ENCODE results near the gene PRKAR1A.

- TF ChIP-seq CTCF (IDR thresholded peaks at IDR 0.05) (no peak), POLR2A (IDR thresholded peaks at IDR 0.05) (no peak)
Observed at GRCh38 chr17:68570526-68570925, 58.3 kb downstream of the PRKAR1A start.
